Heart right ventricle (tissue), 16 donors: ENCODE measurements around the gene PIH1D2. TPM values are rescaled to one million over a fixed set of nuclear protein-coding genes. Genes with fewer than 3 reads are reported as not detected.

Experiments used
- ATAC-seq, 8 donors: fragments of 200-7000 bp; cut with Tn5 transposase; one replicate each; pipeline ENCODE4 v1.9.1; 2020; ENCODE audit warnings: mild to moderate bottlenecking in 8 of 8, moderate library complexity in 8 of 8, moderate number of reproducible peaks in 1 of 8
- DNase-seq, 2 donors: peaks; one replicate each; pipeline ENCODE4 v3.0.0-alpha.2; 2020
- H3K27ac ChIP-seq, 10 donors: fragments of 200-600 bp; sonication (generic) in 2 of 10; one replicate each; pipeline versions ENCODE4 v1.5.0 to v1.8.0; 2020 to 2022; ENCODE audit warnings: mild to moderate bottlenecking in 3 of 10
- H3K27me3 ChIP-seq, 7 donors: fragments of 200-600 bp; one replicate each; pipeline ENCODE4 v1.8.0; 2021 to 2022; ENCODE audit warnings: mild to moderate bottlenecking in 2 of 7
- H3K36me3 ChIP-seq, 9 donors: fragments of 200-600 bp; sonication (generic) in 1 of 9; one replicate each; pipeline versions ENCODE4 v1.5.0 to v1.8.0; 2020 to 2022; ENCODE audit warnings: mild to moderate bottlenecking in 2 of 9
- H3K4me1 ChIP-seq, 9 donors: fragments of 200-600 bp; sonication (generic) in 1 of 9; one replicate each; pipeline versions ENCODE4 v1.5.0 to v1.8.0; 2020 to 2022; ENCODE audit warnings: mild to moderate bottlenecking in 4 of 9
- H3K4me3 ChIP-seq, 10 donors: fragments of 200-600 bp; sonication (generic) in 2 of 10; one replicate each; pipeline versions ENCODE4 v1.5.0 to v1.8.0; 2020 to 2022; ENCODE audit warnings: mild to moderate bottlenecking in 7 of 10, moderate library complexity in 2 of 10
- H3K9me3 ChIP-seq, 11 donors: fragments of 200-600 bp in 10 of 11; sonication (generic) in 2 of 11; one replicate each; pipeline versions ENCODE4 v1.5.0 to v1.8.0; 2013 to 2022; ENCODE audit warnings: mild to moderate bottlenecking in 2 of 11, control low read depth in 1 of 11, moderate library complexity in 1 of 11
- CTCF ChIP-seq, 9 donors: fragments of 200-600 bp; sonication (generic) in 2 of 9; IDR thresholded peaks; one replicate each; pipeline versions ENCODE4 v1.5.0 to v1.8.0; 2021 to 2022; ENCODE audit warnings: antibody characterized with exemption in 9 of 9, mild to moderate bottlenecking in 5 of 9, moderate library complexity in 1 of 9
- WGBS, 2 donors: extraction: QIAGEN DNeasy Blood & Tissue Kit; methylation state at CpG; one replicate each; pipeline ENCODE4 v1.1.7; 2013; ENCODE audit warnings: inconsistent platforms in 1 of 2; 5-methylcytosine and 5-hydroxymethylcytosine counted together
- intact Hi-C, 10 donors: fragments of 100-400 bp; cut with DNase I; formaldehyde crosslinking; loops; one replicate each; pipeline versions ENCODE4 v1.11.1 to v1.14.2; 2022
- long read RNA-seq, 3 donors: library from polyadenylated mRNA; unstranded; transcript quantifications; one replicate each; pipeline ENCODE4 v2.0.0, GENCODE V29; 2020 to 2021
- polyA plus RNA-seq, 2 donors: library from polyadenylated mRNA; stranded (reverse); fragments of 200-250 nt; gene quantifications; one replicate each; pipeline ENCODE4 v1.2.3, GENCODE V29; 2013
- total RNA-seq, 10 donors: library from RNA; stranded (reverse); fragmentation: NEBNext Ultra II Directional in 3 of 10; extraction: Animal tissue kit (Norgen Biotek cat#: 25700) in 3 of 10; gene quantifications; one replicate each; pipeline versions ENCODE4 v1.2.1 to v1.2.4, GENCODE V29; 2021 to 2023
- donor health status: Arrhythmogenic right ventricular cardiomyopathy.
- donor health status: ischemic (EF 13 %, LVEDD 7.1; RV severe dilation, severe dysfunction).
- donor health status: healthy with polysubstance abuse.
- donor health status: DM: no; HTN: yes; CAD: no.
- donor health status: DM: no; HTN: no; CAD: no.
- donor health status: ischemic (EF 25% LVEDD 6.9; RV normal size, moderate dysfunction).
- donor health status: ischemic (EF 25% LVEDD 5.7; RV mildly dilated, moderate dysfunction).
- donor health status: healthy.
- donor health status: DM: yes; HTN: yes; CAD: no.
- donor health status: Ischemic cardiomyopathy.
- donor health status: ischemic (EF 35%, LVEDD 5.7; RV mildly dilated, moderate dysfunction).
- donor health status: nonischemic (EF 11% LVEDD 7.7; RV severe dilation, severe dysfunction).
- donor health status: DM: yes; HTN: yes; CAD: no.
- donor health status: PGD.
- donor health status: ischemic (EF 29% LVEDD 5.4; RV normal size, mild dysfunction).
- donor health status: nonischemic (EF 23%, LVEDD 6.1; RV moderate dilation, normal function).

PIH1D2 gene
- total RNA-seq, result 1 to 10 TPM; 1.2 to 3.5 (median 1.9) TPM
- polyA plus RNA-seq, result 1 to 10 TPM; 1.0 to 2.2 TPM
- long read RNA-seq, donor 1, partial matches to known transcripts, result 0 of 4 reads
- long read RNA-seq, donor 1, other reads (novel, unspliced or antisense), result 2 of 4 reads
- long read RNA-seq, donor 2, result 0 reads
- long read RNA-seq, donor 3, result 0 reads

- TF ChIP-seq CTCF (IDR thresholded peaks at IDR 0.05), result peak in 2 of 9 donors; percentile 13 to 21
- DNase-seq, result peak; percentile 63 to 82
- intact Hi-C loops, result loop anchor here in 2 of 10 donors (1.0 to 5.0 kb wide), 2 partner anchors 12 to 47 kb away; partner anchors contain the start of genes DLAT (in 1 of the 2), SDHD (in 1 of the 2) and TIMM8B (in 1 of the 2)
- Histone ChIP-seq H3K4me1 (peaks cover 0 to 35% (median 20%) of the 10 kb centered on the region in 9 donors), H3K4me3 (peak within 1 kb of the TSS; percentile 68 to 93 (median 83)), H3K9me3 (no peaks in the 10 kb centered on the region), H3K27me3 (no peaks in the 10 kb centered on the region), H3K36me3 (peaks cover 0 to 39% (median 9%) of the 10 kb centered on the region in 9 donors), H3K27ac (peak within 1 kb of the TSS; percentile 81 to 95 (median 90))
- peak; percentile 86 to 96 (median 94) for ATAC-seq
- 0 to 1% methylated on average over 43 of the region's 43 CpGs for WGBS, 2 donors
Observed at GRCh38 chr11:112073941-112074811, at the start of gene PIH1D2, which contains the start of gene NKAPD1. Gene PIH1D2, minus strand, starts transcription at chr11:112074017. Its CDS starts 843 bp downstream, at chr11:112073174. Gene NKAPD1, plus strand, starts transcription at chr11:112074299. Its CDS starts 1,276 bp downstream, at chr11:112075575.

DNA sequence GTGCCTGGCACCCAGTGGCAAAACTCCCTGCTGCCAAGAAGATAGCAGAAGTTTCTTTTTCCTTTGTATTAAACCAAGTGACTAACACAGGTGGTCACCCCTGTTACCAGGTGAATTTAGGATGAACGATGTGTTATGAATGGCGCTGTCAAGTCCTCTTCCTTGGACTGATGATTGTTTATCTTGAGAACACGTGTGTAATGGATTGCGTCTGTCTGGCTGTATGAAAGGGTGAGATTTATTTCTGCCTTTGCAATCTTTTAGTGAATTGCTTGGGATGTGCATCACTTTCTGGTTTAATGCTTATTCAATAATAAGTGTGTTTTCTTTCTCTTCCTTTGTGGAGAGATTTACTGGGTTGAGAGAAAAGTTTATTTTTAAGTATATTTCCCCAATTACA, 49.3 kb upstream of the PIH1D2 start:
- Histone ChIP-seq H3K36me3 (peaks cover 0 to 9% (median 0%) of the 10 kb centered on the region in 9 donors), H3K9me3 (no peaks in the 10 kb centered on the region), H3K27me3 (no peaks in the 10 kb centered on the region), H3K4me3 (no peak overlapping the region), H3K27ac (no peak overlapping the region), H3K4me1 (peaks cover 0 to 14% (median 0%) of the 10 kb centered on the region in 9 donors)
- ATAC-seq, result no peak
- WGBS, 2 donors, result 75 to 78% methylated on average over 4 of the region's 4 CpGs
- DNase-seq, result no peak
- intact Hi-C loops, result no loop called here
- no peak for TF ChIP-seq CTCF (IDR thresholded peaks at IDR 0.05)

GRCh38 chr11:112121981-112122615, 48.3 kb upstream of the PIH1D2 start:
- ATAC-seq (no peak), DNase-seq (no peak)
- Histone ChIP-seq H3K9me3 (no peaks in the 10 kb centered on the region), H3K36me3 (peaks cover 0 to 9% (median 0%) of the 10 kb centered on the region in 9 donors), H3K4me3 (no peak overlapping the region), H3K4me1 (peaks cover 0 to 13% (median 0%) of the 10 kb centered on the region in 9 donors), H3K27ac (no peak overlapping the region), H3K27me3 (no peaks in the 10 kb centered on the region)
- TF ChIP-seq CTCF (IDR thresholded peaks at IDR 0.05), result no peak
- WGBS, 2 donors, result 94 to 95% methylated on average over 5 of the region's 5 CpGs
- intact Hi-C loops, result no loop called here

- no peaks in the 10 kb centered on the region for H3K27me3 ChIP-seq
- WGBS, 2 donors, result 93 to 98% methylated on average over 2 of the region's 2 CpGs
- H3K27ac ChIP-seq, result no peak overlapping the region
- H3K4me1 ChIP-seq, result peaks cover 0 to 13% (median 0%) of the 10 kb centered on the region in 9 donors
- H3K4me3 ChIP-seq, result no peak overlapping the region
- DNase-seq, result no peak
- no peak for ATAC-seq
- peaks cover 0 to 9% (median 0%) of the 10 kb centered on the region in 9 donors for H3K36me3 ChIP-seq
- no peaks in the 10 kb centered on the region for H3K9me3 ChIP-seq
- intact Hi-C loops, result loop anchor here in 3 of 10 donors (5.0 to 10.0 kb wide), 5 partner anchors 39 to 159 kb away; partner anchors contain the start of gene BCO2 (in 2 of the 3)
- no peak for TF ChIP-seq CTCF (IDR thresholded peaks at IDR 0.05)
Observed at GRCh38 chr11:112118176-112118575, 44.4 kb upstream of the PIH1D2 start.
